K562 (cell line): ENCODE data around the gene CLDND1. TPM values are rescaled to one million over a fixed set of nuclear protein-coding genes. Genes with fewer than 3 reads are reported as not detected.

ENCODE experiments used
- ATAC-seq: fragments of 200-7000 bp; cut with Tn5 transposase; 3 replicates; pipeline ENCODE4 v1.9.1; 2020; ENCODE audit warnings: moderate library complexity
- BruUV-seq: library from RNA; stranded (reverse); fragments of 400-500 nt; replicated peaks from 2 replicates; lab custom pipeline; 2021; lab: Mats Ljungman, UMichigan
- CTCF ChIA-PET: fragments of 300-600 bp; formaldehyde crosslinking; extraction: SDS; loops from one replicate; lab custom pipeline; 2021; ENCODE audit warnings: low intra/inter-chr PET ratio; lab: Yijun Ruan, JAX
- POLR2A ChIA-PET: fragments of 300-600, 350-650 bp; sonication (Branson Sonifier 250); formaldehyde crosslinking; extraction: SDS; loops from one replicate; lab custom pipeline; 2021; ENCODE audit warnings: antibody characterized with exemption, inconsistent platforms; lab: Yijun Ruan, JAX
- DNase-seq, 4 experiments: peaks; one replicate each; pipeline versions ENCODE4 v3.0.0 to v3.0.0-alpha.2; 2011 to 2018; ENCODE audit warnings: low spot score in 3 of 4, mixed read lengths in 3 of 4; ENCODE audit errors: extremely low read depth in 1 of 4
- FAIRE-seq: peaks from 2 replicates; lab custom pipeline; 2011; peaks lifted over from hg19 to GRCh38; lab: Jason Lieb, UNC
- H2AFZ ChIP-seq: 2 replicates; pipeline ENCODE4 v1.6.0; 2011; ENCODE audit warnings: low read depth, low read length, control low read depth, inconsistent platforms
- H3K27ac ChIP-seq: fragments of 200-600 bp; 3 replicates; pipeline ENCODE4 v1.8.0; 2011; ENCODE audit warnings: low read depth, mild to moderate bottlenecking, control low read depth, inconsistent platforms, low read length, moderate library complexity, mixed read lengths; ENCODE audit errors: extremely low read depth
- H3K27me3 ChIP-seq, 2 experiments: fragments of 300-600 bp in 1 of 2; 2 replicates in 1 of 2; 3 replicates in 1 of 2; pipeline versions ENCODE4 v1.6.0 to v1.8.0; 2011; ENCODE audit warnings: inconsistent platforms in 2 of 2, low read length in 2 of 2, mild to moderate bottlenecking in 1 of 2, mixed read lengths in 1 of 2, moderate library complexity in 1 of 2; ENCODE audit not compliant: control insufficient read depth in 2 of 2, insufficient read depth in 2 of 2
- H3K36me3 ChIP-seq: fragments of 300-600 bp; 3 replicates; pipeline ENCODE4 v1.8.0; 2011; ENCODE audit warnings: mild to moderate bottlenecking, low read length, inconsistent platforms; ENCODE audit not compliant: control insufficient read depth, insufficient read depth
- H3K4me1 ChIP-seq, 2 experiments: fragments of 200-600 bp in 1 of 2; replicated peaks in 1 of 2; 2 replicates in 1 of 2; 3 replicates in 1 of 2; pipeline versions ENCODE4 v1.5.1 to v1.8.0; 2011; ENCODE audit warnings: inconsistent platforms in 2 of 2, low read length in 2 of 2, mild to moderate bottlenecking in 1 of 2, mixed read lengths in 1 of 2, moderate library complexity in 1 of 2; ENCODE audit not compliant: control insufficient read depth in 2 of 2, insufficient read depth in 2 of 2
- H3K4me2 ChIP-seq: 2 replicates; pipeline ENCODE4 v1.6.1; 2011; ENCODE audit warnings: low read length, control low read depth, inconsistent platforms, mixed read lengths; ENCODE audit not compliant: insufficient read depth
- H3K4me3 ChIP-seq: fragments of 200-600 bp; sonication (generic), shearing (Covaris generic); 2 replicates; pipeline ENCODE4 v1.5.1; 2016; ENCODE audit warnings: control low read depth, inconsistent platforms
- H3K79me2 ChIP-seq: fragments of 200-600 bp; 3 replicates; pipeline ENCODE4 v1.8.0; 2011; ENCODE audit warnings: low read length, inconsistent platforms; ENCODE audit not compliant: control insufficient read depth, insufficient read depth
- H3K9ac ChIP-seq, 2 experiments: 2 replicates each; pipeline versions ENCODE4 v1.6.0 to v1.6.1; 2011; ENCODE audit warnings: low read depth in 2 of 2, low read length in 2 of 2, control low read depth in 1 of 2, inconsistent platforms in 1 of 2, mild to moderate bottlenecking in 1 of 2, mixed read lengths in 1 of 2; ENCODE audit not compliant: insufficient read depth in 1 of 2
- H3K9me1 ChIP-seq: one replicate; pipeline ENCODE4 v1.6.0; 2011; ENCODE audit warnings: inconsistent platforms, mild to moderate bottlenecking, low read length, moderate library complexity; ENCODE audit not compliant: control insufficient read depth, insufficient read depth
- H3K9me3 ChIP-seq: replicated peaks from 2 replicates; pipeline ENCODE4 v1.5.1; 2011; ENCODE audit warnings: low read depth, low read length, inconsistent platforms; ENCODE audit not compliant: control insufficient read depth, insufficient read depth
- H4K20me1 ChIP-seq: replicated peaks from 2 replicates; pipeline ENCODE4 v1.6.1; 2011; ENCODE audit warnings: low read length, inconsistent platforms, mixed read lengths; ENCODE audit not compliant: control insufficient read depth, insufficient read depth
- ATF2 ChIP-seq: sonication (generic); formaldehyde crosslinking; IDR thresholded peaks from 2 replicates; pipeline ENCODE4 v1.8.1; 2022; ENCODE audit warnings: missing genetic modification reagents
- CBFA2T2 ChIP-seq: fragments of 450-650 bp; conservative IDR thresholded peaks from 2 replicates; pipeline ENCODE4 v1.6.1; 2017; ENCODE audit warnings: mild to moderate bottlenecking
- CREB3L1 ChIP-seq: fragments of 450-650 bp; IDR thresholded peaks from 2 replicates; pipeline ENCODE4 v1.6.1; 2014; ENCODE audit warnings: low read depth, mild to moderate bottlenecking, moderate library complexity, borderline replicate concordance
- E4F1 ChIP-seq: fragments of 250-450 bp; sonication (Bioruptor Pico); IDR thresholded peaks from 2 replicates; pipeline ENCODE4 v1.5.0; 2021; ENCODE audit warnings: mild to moderate bottlenecking, borderline replicate concordance
- ETS1 ChIP-seq: conservative IDR thresholded peaks from 2 replicates; pipeline ENCODE4 v1.6.1; 2011; ENCODE audit warnings: low read depth, mild to moderate bottlenecking, low read length; ENCODE audit not compliant: control insufficient read depth
- HMG20A ChIP-seq: fragments of 450-650 bp; formaldehyde crosslinking; conservative IDR thresholded peaks from 2 replicates; pipeline ENCODE4 v1.4.0; 2020; ENCODE audit warnings: mild to moderate bottlenecking, mixed read lengths
- NBN ChIP-seq: fragments of 450-650 bp; IDR thresholded peaks from 2 replicates; pipeline ENCODE4 v1.6.1; 2016; ENCODE audit warnings: low read depth, mild to moderate bottlenecking
- POLR2AphosphoS2 ChIP-seq: IDR thresholded peaks from 2 replicates; pipeline ENCODE4 v1.6.1; 2012; ENCODE audit warnings: low read length, improper control_type of control experiment
- RCOR1 ChIP-seq, 2 experiments: IDR thresholded peaks; 2 replicates each; pipeline ENCODE4 v1.6.1; 2012; ENCODE audit warnings: low read depth in 2 of 2, low read length in 2 of 2, borderline replicate concordance in 1 of 2, improper control_type of control experiment in 1 of 2
- SNAPC5 ChIP-seq: fragments of 250-450 bp; sonication (Bioruptor Pico); IDR thresholded peaks from 2 replicates; pipeline ENCODE4 v1.8.0; 2021; ENCODE audit warnings: moderate library complexity, mild to moderate bottlenecking, inconsistent platforms
- SPI1 ChIP-seq: IDR thresholded peaks from 2 replicates; pipeline ENCODE4 v1.6.1; 2011; ENCODE audit warnings: low read depth, low read length, control low read depth, borderline replicate concordance
- ZNF354B ChIP-seq: fragments of 250-450 bp; sonication (Bioruptor Pico); IDR thresholded peaks from 2 replicates; pipeline ENCODE4 v1.4.0; 2020
- ZNF699 ChIP-seq: fragments of 250-450 bp; sonication (Bioruptor Pico); IDR thresholded peaks from 2 replicates; pipeline ENCODE4 v1.8.0; 2021; ENCODE audit warnings: mild to moderate bottlenecking, moderate library complexity; ENCODE audit not compliant: insufficient replicate concordance
- WGBS: fragments of 100-300 bp; shearing (Covaris generic); methylation state at CpG from one replicate; pipeline ENCODE4 v1.1.6; 2016; ENCODE audit warnings: low coverage, mixed read lengths; ENCODE audit not compliant: insufficient coverage; ENCODE audit errors: missing lambda C conversion rate; 5-methylcytosine and 5-hydroxymethylcytosine counted together
- in situ Hi-C: fragments of 300-500 bp; cut with MboI; formaldehyde crosslinking; loops from 4 replicates; pipeline ENCODE4 v1.15.0; 2018; ENCODE audit warnings: inconsistent platforms, mixed read lengths
- intact Hi-C: fragments of 100-400 bp; cut with micrococcal nuclease; formaldehyde crosslinking; loops from 2 replicates; pipeline ENCODE4 v1.14.2; 2022
- polyA plus RNA-seq, 8 experiments: library from polyadenylated mRNA; depleted of rRNA in 4 of 8; stranded (reverse) in 5 of 8; unstranded in 3 of 8; fragments of >200 nt; fragmentation: Nextera tagmentation in 2 of 8; fragmentation: Illumina TruSeq in 1 of 8; extraction: Ambion mirVana in 2 of 8; extraction: Trizol in 1 of 8; gene quantifications; 2 replicates each; pipeline versions ENCODE4 v1.2.1 to v1.2.3, GENCODE V29; 2011 to 2014; ENCODE audit warnings: inconsistent platforms in 1 of 8, missing spikeins in 1 of 8
- total RNA-seq, 7 experiments: library from RNA; depleted of rRNA in 6 of 7; stranded (reverse); fragments of >200 nt in 6 of 7; fragmentation: Illumina TruSeq in 2 of 7; extraction: Trizol in 2 of 7; gene quantifications; 2 replicates each; pipeline versions ENCODE4 v1.2.1 to v1.2.3, GENCODE V29; 2011 to 2021; ENCODE audit warnings: low replicate concordance in 1 of 7

The CLDND1 gene
- total and polyA plus RNA-seq, 9 of the 15 experiments (the other 6 are each of a cell fraction or from before 2014, with no cell fraction given), result 29.2 to 141 (median 60.7) TPM

- TF ChIP-seq ZNF354B (CRISPR knock-in tag) (no peak), SPI1 (peak; percentile 45), POLR2AphosphoS2 (no peak), ETS1 (peak; percentile 93), ATF2 (CRISPR knock-in tag) (no peak), RCOR1 (IDR thresholded peaks at IDR 0.05; ENCODE audit: borderline replicate concordance in 1 of 2, low read depth in 2 of 2, low read length in 2 of 2) (no peak)
Observed at GRCh38 chr3:98522544-98523281, at the start of gene CLDND1 (continued).

- ChIA-PET POLR2A (no interaction called here), CTCF (no interaction called here)
- in situ Hi-C loops (no loop called here), intact Hi-C loops (no loop called here)
- no peaks in the 10 kb centered on the region for H3K36me3 ChIP-seq
- H3K79me2 ChIP-seq, result no peaks in the 10 kb centered on the region
- FAIRE-seq (no peak), ATAC-seq (no peak), DNase-seq (no peak)
- no peak overlapping the region for H3K4me3 ChIP-seq
- 37% methylated on average over 3 of the region's 3 CpGs for WGBS
- no peak overlapping the region for H3K4me2 ChIP-seq
- H4K20me1 ChIP-seq, result no peaks in the 10 kb centered on the region
- H3K9ac ChIP-seq, result no peak overlapping the region
- no peaks in the 10 kb centered on the region for H3K27me3 ChIP-seq
- no peaks in the 10 kb centered on the region for H3K9me3 ChIP-seq
- H3K9me1 ChIP-seq, result no peaks in the 10 kb centered on the region
- H3K27ac ChIP-seq, result no peak overlapping the region
- H3K4me1 ChIP-seq, result no peaks in the 10 kb centered on the region
- 0 out of 2 replicates have a peak overlapping the region, but pooled peaks have one; percentile 32 for H2AFZ ChIP-seq
- no TSS peak for BruUV-seq
- TF ChIP-seq ZNF699 (CRISPR knock-in tag) (no peak), NBN (no peak), E4F1 (CRISPR knock-in tag) (no peak), SNAPC5 (CRISPR knock-in tag) (no peak), CREB3L1 (no peak), CBFA2T2 (no peak), HMG20A (CRISPR knock-in tag) (no peak)
Observed at GRCh38 chr3:98568402-98568801, 45.7 kb upstream of the CLDND1 start.
